ENCODE data around the gene TMEM163.

- TF ChIP-seq CTCF (IDR thresholded peaks at IDR 0.05) (no peak), POLR2A (IDR thresholded peaks at IDR 0.05) (no peak)
Observed at GRCh38 chr2:134715932-134716643, 2.7 kb downstream of the TMEM163 start.

All from body of pancreas (tissue), 4 donors.